ENCODE results near the gene AUP1.

The AUP1 gene

DNA sequence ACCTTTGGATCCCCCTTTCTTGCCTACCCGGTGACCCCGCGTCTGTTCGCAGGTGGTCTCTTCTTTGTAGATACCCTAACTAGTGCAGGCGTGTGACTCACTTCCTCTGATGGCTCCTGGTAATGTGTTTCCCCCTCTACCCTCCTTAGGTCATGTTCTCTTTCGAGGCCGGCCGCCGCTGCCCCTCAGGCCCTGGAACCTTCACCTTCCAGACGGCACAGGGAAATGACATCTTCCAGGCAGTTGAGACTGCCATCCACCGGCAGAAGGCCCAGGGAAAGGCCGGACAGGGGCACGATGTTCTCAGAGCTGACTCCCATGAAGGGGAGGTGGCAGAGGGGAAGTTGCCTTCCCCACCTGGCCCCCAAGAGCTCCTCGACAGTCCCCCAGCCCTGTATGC, 26.7 kb upstream of the AUP1 start:
- no peak for DNase-seq

DNA sequence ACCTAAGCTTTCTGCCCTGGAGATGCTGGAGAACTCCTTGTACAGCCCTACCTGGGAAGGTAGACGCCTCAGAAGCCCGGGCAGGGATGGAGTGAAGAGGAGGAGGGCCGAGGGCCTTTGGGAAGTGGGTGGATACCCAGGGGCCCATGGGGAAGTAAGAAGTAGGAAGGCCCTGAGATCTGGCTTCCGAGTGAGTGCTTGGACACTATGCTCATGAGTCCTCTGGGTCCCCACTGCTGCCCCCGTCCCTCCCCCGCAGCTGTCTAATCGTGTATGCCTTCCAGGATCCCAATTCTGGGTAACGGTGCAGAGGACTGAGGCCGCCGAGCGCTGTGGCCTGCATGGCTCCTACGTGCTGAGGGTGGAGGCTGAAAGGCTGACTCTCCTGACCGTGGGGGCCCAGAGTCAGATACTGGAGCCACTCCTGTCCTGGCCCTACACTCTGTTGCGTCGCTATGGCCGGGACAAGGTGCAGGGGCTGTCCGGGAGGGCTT, 26.2 kb upstream of the AUP1 start:
- no peak for DNase-seq

DNA sequence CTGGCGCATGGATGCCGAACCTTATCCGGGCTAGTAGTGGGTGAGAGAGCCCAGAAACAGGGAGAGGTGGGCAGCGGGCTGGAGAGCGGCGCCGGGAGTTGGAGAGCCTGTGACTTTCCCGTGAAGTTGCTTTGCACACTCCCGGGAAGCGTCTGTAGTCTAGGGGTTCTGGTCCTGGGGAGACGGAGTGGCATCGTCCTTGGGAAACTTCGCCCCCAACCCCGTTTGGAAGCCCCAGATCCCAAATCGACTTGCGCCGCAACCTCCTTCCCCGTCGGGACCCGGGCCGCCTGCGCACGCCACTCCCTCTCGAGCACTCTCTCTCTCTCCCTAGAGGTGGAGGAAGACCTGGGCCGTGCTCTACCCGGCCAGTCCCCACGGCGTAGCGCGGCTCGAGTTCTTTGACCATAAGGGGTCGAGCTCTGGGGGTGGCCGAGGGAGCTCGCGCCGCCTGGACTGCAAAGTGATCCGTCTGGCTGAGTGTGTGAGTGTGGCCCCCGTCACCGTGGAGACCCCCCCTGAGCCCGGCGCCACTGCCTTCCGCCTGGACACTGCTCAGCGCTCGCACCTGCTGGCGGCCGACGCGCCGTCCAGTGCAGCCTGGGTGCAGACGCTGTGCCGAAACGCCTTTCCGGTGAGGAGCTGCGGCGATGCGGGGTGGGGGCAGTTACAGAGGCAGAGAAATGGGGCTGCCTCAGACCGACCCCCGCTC, 25.5 kb upstream of the AUP1 start:
- peak; percentile 27 for DNase-seq

DNA sequence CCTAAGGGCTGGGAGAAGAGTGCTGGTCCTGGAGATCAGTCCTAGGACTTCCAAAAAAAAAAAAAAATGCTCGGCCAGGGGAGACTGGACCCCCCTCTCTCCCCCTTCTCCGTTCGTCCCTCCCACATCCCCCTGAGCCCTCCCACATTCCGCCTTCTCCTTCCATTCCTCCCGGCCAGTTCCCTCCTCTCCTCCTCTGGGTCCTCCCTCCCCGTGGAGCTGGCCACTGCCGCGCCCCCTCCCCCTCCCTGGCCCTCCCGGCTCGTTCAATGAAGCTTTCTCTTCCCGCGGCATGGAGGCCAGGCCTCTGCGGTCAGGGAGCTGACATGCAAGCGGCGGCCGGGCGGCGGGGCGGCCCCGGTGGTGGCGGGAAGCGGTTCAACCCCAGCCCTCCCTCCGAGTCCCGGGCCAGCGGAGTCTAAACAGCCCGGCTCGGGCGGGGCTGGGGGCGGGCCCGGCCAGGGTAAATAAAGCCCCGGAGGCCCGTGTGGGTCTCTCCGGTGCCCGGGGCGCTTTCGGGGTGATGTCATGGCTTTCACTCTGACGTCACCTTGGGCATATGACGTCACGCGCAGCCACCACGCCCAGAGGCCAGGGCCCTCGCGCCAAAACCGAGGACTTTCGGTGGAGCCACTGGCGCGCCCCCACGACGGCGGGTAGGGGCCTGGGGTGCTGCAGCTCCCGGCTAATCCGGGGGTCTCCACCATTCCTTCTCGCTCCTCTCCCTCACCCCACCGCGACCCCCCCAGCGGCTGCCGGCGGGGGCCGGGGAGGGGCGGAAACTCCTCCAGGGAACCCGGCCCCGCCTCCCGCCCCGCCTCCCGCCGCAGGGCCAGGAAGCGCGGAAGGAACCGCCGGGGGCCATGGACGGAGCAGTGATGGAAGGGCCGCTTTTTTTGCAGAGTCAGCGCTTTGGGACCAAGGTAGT, 24.6 kb upstream of the AUP1 start, which contains the start of the genes DOK1 and LOXL3:
DOK1 (plus strand) TSS at position 829 of the 928 bp plus-strand sequence; CDS start at position 864, 35 bp downstream.
LOXL3 (minus strand) TSS at position 51 of the 928 bp plus-strand sequence. CDS start 1,308 bp downstream, outside the sequence.
- DNase-seq = peak; percentile 77

DNA sequence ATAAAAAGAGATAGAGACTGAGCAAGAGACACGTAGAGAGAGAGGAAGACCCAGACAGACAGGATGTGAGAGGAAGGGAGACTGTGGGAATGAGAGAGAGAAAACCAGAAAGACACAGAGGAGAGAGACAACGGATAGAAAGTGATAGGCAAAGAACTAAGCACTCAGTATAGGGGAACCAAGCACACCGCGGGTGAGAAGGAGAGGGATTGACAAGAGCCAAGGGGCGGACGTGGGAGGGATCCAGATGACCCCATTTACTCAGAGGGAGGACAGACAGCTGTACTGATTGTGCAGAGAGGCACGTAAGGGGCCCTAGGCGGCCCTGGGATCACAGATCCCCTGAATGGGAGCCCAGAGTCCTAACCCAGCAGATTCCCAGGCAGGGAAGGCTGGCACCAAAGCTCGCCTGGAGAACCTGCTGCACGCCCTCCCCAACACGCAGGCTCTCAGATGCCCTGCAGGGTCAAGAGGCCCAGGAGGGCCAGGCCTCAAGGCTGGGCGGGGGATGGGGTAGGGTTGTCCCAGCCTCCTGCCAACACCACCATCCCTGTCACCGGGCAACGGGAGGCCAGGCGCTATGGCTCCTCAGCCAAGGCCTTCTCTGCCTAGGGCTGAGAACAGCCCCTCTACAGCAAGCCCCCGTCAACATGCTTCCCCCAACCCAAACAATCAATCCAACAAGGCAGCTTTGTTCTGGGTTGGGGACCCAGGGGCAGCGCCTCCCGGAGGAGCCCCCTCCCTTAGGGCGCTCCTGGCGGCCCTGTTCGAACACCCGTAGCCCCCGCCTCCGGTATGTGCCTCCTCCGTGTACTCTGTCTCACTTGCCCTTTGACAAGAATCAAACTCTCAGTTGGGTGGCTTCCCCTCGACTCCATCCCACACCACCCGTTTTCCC, 23.7 kb upstream of the AUP1 start:
- DNase-seq = no peak

DNA sequence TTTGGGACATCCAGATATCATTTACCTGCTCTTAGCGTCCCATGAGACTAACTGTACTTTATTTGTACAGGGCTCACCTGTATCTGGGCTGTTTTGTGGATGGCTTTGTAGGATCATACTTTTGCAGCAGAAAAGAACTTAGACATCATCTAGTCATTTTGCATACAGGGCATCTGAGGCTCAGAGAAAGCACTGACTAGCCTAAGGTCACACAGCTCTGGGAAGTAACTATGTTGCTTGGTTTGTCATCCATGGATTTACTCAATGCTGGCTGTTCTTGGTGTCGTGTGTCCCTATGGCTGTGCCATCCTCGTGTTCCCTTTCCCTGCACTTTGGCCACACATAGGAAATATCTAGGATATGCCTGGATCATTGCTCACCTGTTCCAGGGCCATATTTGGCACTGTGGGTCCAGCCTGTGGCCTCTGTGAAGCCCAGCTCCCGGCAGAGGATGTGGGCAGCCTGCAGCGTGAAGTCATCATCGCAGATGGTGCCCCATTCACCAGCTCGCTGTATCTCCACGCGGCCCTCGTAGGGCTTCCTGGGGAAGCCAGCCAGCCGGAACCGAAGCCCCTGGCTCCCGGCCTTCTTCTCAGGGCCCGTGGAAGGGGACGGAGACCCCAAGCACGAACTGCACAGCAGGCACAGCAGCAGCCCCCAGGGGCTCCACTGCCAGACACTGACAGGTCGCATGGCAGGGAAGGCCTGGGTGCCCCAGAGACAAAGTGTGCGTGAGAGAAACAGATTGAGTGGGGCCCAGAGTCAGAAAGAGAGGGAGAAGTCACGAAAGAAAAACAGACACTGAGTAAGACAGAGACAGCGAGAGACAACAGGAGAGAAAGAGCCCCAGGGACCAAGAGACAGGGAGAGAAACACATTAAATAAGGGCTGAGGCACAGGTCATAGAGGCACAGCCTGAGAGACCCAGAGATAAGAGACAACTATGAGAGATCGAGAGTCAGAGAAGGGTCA, 22.7 kb upstream of the AUP1 start:
- DNase-seq = no peak

DNA sequence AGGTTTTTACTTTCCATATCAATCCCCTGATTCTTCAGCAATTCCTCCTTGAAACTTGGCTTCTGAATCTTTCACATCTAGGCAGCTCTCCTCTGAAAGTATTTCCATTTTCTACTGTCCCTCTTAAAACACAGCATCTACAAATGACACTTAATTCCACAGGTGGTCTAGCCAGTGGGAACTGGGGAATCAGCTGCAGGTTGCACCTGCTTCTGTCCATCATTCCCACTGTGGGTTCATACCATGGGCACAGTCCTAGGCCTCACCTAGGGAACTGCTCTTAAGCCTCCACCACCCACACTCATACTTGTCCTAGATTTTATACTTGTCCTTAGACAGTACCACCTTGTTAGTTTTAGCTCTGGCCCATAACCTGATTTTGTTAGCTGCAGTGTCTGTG, 22.0 kb upstream of the AUP1 start:
- no peak for DNase-seq

DNA sequence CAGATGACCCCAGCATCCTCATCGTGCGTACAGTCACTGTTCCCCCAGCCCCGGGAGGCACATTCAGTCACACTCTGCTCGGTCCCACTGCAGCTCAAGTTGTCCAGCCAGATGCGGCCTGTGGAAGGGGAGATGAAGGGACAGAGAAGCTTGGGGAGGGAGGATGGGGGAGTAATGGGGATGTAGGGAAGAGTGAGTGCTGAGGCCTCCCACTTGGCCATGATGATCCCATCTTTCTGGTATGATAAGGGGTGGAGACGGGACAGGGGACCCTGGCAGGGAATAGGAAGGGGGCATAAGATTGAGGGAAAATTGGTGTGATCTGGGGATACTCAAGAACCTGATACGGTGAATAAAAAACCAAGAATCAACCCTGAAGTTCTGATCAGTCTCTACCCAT, 20.7 kb upstream of the AUP1 start:
- no peak for DNase-seq

DNA sequence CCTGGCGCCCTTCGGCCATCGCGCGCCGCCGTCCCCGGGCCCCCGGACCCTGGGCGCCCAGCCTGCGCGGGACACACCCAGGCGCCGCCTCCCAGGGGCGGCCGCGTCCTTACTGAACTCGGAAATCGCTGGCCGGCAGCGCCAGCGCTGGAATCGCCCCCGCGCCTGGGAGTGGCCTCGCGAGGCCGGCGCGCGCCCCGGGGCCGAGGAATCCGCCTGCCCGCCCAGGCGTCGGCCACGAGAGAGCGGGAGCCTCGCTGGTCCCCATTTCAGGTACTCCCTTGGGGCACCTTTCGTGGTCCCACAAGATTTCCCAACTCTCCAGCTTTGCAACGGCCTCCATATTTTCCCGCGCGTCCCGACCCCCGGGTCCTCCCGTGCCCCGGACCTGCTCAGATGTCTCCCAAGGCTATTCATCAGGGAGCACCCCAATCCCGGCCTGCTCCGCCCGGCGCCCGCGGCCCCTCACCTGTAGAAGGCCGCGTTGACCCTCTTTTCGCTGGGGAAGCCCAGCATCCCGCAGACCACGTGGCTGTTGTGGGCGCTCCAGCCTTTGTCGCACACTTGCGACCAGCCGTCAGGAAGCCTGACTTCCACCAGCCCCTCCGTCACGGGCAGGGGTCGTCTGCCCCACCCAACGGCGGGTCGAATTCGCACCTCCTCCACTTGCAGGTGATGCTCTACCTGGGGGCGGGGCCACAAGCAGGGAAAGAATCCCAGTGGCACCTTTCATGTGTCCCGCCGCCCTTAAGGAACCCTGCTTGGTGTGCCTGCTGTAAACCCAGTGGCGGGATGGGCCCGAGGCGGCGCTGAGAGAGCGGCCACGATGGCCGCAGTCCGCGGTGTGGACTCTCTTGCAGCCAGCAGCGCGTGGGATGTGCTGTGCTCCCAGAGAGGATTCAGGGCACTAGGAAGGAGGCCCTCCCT, 19.7 kb upstream of the AUP1 start:
- DNase-seq = no peak

DNA sequence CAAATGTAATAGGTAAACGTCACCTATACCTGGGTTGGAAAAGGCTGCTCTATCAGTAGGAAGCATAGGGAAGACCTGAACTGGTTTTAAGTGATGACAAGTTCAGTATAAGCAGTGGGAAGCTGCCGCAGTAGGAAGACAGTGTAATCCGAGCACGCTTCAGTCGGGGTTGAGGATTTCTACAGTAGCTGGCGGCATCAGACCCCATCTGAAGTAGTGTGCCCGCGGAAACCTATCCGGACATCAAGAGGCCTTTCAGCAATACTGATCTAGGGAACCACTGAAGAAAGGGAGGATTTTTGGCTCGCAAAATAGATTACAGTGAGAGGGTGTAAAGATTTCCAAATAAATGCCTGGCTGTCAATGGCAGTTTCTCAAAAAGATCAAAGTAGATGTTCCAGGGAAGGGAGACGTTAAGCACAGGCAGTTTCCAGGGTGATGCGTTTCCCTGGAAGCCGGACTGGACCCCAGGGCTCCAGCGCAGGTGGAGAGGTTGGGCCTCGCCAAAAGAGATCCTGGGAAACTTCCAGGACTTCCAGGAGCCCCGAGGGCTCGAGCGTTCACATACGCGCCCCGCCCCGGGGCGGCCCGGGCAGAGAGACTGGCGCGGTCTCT, 18.9 kb upstream of the AUP1 start:
- no peak for DNase-seq

DNA sequence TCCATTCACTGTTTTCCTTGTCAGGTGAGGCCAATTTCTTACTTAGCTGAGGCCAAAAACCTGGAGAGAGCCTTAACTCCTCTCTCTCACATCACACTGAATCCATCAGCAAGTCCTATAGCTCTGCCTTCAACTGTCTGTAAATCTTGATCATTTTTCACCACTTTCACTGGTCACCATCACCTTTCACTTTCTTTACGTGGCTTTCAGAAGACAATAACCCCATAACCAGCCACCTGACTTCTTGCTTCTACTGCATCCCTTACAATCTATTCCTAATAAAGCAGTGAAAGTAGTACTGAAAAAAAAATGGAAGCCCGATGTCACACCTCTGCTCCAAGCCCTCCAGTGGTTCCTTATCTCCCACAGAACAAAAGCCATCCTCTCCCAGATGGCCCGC, 16.5 kb upstream of the AUP1 start:
- DNase-seq = no peak

DNA sequence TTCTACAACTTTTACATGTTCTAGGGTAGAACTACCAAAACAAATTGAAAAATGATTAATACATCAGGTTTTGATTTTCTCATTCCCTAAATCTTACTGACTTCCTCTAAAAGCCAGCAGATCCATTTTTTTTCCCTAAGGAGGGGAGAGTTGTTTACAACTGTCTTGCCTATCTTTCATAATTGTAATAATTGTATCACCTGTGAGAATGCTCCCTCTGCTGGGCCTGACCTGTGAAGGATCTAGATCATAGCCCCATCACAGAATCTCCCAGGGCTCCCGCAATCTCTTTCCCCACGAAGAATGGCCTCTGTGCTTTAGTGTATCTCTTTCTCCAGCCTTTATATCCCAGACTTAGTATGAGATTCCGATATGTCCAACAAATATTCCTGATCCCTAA, 15.1 kb upstream of the AUP1 start:
- no peak for DNase-seq

DNA sequence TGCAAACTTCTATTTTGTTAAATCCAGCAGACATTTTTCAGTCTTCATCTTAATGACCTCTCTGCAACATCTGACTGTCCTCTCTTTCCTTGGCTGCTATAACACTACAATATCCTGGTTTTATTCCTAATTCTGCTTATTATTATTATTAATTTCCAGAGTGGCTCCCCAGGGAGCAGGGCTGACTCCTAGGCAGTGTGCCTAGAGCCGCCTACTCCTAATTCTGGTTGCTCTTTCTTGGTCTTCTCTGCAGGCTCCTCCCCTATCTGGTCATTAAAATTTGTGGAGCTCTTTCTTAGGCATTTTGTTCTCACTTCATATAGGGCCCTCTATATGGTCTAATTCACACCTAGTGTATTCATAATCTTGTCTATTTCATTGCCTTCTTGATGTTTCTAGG, 13.5 kb upstream of the AUP1 start:
- no peak for DNase-seq

DNA sequence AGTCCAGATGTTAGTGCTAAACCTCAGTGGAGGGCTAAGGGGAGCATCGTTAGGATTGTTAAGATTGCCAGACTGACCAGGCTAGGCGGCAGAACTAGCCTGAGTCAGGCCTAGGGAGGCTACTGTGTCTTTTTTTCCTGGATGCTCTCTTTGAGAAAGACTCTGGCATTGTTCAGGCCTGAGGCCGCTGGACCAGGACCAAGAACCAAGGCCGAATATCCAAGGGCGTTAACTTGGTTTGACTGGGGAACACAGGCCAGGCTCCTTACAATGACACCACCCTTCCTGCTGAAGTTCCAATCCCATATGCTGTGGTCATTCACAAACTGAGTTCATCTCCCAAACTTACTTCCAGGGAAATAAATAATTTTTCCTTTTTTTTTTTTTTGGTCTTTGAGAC, 10.8 kb upstream of the AUP1 start:
- DNase-seq = no peak

DNA sequence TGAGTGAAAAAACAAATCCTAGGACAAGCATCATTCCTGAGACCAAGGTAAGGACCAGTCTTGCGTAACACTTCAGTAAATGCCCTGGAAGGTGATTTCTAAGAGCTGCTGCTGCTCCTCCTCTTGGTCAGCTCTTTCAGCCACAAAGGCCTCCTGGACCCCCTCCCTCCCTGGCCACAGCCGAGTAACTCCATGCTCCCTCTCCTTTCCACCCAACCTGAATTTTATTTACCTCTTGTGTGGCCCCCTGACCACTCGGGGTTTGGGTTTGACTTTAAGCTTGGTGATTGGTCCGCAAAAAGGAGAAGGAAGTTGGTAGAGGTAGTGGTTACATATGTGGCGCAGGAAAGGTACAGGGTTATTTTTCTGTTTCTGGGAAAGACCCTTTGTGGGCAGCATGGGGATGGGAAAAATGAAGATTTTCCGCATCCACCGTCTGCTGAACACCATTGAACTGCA, 9.4 kb upstream of the AUP1 start:
- DNase-seq = no peak

DNA sequence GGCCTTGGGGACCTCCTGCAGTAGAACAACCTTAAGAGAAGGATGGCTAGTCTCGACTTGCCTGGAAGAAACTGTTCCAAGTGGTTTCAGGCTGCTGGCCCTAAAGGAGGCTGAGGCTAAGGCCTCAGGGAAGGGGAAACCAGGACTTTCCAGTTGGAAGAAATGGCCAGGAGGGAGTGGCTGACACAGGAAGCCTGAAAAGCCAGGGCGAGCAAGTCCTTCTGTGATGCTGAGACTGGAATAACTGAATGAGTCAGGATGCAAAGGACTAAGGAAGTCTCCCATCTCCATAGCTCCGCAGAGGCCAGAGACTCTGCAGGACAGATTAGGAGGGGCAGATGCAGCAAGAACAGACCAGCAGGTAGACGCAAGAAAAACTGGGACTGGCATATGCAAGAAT, 7.6 kb upstream of the AUP1 start:
- DNase-seq = no peak

DNA sequence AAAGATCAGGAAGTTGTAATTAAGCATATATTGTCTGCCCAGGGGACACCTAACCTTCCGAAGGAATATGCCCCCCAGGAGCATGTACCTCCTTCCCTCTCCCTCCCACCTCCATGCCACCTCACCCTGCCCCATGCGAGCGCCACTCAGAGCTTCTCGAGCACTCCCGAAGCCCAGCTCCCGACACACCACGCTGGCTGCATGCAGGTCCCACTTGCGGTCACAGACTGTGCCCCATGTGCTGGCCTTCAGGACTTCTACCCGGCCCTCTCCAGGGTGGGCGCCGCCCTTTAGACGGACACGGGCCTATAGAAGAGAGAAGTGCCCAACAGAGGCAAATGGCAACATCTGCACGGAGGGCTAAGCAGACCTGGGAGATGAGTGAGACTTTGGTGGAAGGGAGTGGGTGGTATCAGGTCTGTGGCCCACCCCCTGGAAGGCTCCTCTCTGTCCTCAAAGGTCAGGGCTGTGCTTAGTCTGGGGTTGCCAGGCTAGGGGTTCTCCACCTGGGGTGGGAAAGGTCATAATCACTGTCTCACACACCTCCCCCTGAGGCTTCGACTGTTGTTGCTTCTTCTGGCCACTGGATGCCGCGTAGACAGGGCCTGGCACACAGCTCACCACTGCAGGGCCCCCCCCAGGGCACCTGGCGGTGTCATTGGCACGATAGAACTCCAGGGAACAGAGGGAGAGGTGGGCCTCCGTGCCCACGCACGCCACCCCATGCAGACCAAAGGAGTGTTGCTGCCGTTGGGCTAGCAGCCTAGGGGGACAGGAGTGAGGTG, 6.9 kb upstream of the AUP1 start:
- no peak for DNase-seq

DNA sequence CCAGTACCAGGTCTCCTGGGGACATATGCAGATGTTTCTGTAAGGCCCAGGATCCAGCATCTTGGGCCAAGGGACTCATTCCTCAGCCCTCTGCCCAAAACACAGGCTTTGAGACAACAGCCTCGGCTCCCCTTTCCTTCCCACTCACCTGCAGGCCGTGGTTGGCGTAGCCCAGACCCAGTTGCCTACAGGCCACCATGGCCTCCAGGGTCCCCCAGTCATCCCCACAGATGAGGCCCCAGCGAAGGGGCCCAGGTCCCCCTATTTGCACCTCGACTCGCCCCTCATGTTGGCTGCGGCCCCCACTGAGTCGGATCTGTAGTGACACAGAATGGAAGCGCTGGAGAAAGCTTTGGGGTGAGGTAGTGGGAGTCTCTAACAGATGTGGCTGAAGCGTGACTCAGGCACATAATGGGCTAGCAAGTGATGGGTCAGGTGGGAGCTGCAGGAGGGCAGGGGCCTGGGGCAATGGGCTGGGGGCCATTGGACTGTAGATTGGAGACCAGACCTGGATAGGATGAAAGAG, 6.0 kb upstream of the AUP1 start:
- no peak for DNase-seq

DNA sequence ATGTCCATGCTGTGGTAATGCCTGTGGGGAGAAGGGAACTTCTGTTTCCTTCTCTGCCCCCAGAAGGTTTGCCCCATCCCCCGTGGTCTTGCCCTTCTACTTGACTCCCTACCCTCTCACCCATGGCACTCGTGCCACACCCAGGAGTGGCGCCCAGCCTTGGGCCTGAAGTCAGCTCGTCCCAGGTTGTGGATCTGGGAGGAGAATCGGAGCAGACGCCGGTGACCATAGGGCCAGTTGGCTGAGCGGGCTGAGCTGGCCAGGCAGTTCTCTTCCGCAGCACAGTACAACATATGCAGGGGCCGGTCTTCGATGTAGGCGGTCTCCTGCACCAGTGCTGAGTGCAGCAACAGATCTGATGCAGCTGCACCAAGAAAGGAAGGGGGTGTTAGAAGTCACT, 4.9 kb upstream of the AUP1 start:
- no peak for DNase-seq

Measured in activated gamma-delta T cell treated with Interleukin-2 at 50 U/mL for 16 hours (primary cell).